ENCODE data around the gene SLC23A2. TPM values are rescaled to one million over a fixed set of nuclear protein-coding genes. Genes with fewer than 3 reads are reported as not detected.

SLC23A2 gene
- total RNA-seq, 1 experiment from 2014 or later = 22.3 TPM

DNA sequence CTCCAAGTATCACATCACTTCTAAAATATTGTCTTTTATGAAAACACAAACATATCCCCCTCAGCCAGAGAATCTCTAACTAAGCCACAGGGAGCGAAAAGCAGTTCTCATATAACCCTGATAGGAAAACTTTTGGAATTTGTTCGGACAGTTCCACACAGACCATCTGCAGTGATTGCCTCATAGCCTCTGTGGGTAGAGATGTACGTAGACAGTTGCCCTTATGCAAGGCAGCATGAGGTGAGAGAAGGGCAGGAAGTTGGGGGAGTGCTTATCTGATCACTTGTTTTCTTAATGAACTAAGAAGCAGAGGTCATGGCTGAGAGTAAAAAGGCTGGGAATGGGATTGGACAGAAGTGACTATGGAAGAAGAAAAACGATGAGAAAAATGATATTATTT lies 39.6 kb downstream of the SLC23A2 start:
- no peak overlapping the region for H3K4me3 ChIP-seq
- peaks cover 3% of the 10 kb centered on the region; the same call in 1 of the 2 replicates for H4K20me1 ChIP-seq (ENCODE audit: insufficient read depth)
- intact Hi-C loops (cut with micrococcal nuclease; ENCODE audit: unreplicated experiment) = no loop called here
- CTCF ChIA-PET = no interaction called here
- H3K27ac ChIP-seq = no peak overlapping the region
- POLR2A ChIA-PET (ENCODE audit: unreplicated experiment) = no interaction called here
- H3K27me3 ChIP-seq (ENCODE audit: insufficient read depth, low read depth) = no peaks in the 10 kb centered on the region
- H3K9me3 ChIP-seq (ENCODE audit: insufficient read depth, low read depth) = no peaks in the 10 kb centered on the region
- peaks cover 12% of the 10 kb centered on the region for H3K79me2 ChIP-seq (ENCODE audit: low read depth)
- no peaks in the 10 kb centered on the region for H3K4me1 ChIP-seq (replicated peaks; ENCODE audit: insufficient read depth)
- TF ChIP-seq, protein P1, sequence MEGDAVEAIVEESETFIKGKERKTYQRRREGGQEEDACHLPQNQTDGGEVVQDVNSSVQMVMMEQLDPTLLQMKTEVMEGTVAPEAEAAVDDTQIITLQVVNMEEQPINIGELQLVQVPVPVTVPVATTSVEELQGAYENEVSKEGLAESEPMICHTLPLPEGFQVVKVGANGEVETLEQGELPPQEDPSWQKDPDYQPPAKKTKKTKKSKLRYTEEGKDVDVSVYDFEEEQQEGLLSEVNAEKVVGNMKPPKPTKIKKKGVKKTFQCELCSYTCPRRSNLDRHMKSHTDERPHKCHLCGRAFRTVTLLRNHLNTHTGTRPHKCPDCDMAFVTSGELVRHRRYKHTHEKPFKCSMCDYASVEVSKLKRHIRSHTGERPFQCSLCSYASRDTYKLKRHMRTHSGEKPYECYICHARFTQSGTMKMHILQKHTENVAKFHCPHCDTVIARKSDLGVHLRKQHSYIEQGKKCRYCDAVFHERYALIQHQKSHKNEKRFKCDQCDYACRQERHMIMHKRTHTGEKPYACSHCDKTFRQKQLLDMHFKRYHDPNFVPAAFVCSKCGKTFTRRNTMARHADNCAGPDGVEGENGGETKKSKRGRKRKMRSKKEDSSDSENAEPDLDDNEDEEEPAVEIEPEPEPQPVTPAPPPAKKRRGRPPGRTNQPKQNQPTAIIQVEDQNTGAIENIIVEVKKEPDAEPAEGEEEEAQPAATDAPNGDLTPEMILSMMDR (conservative IDR thresholded peaks at IDR 0.05) = no peak
- TF ChIP-seq EZH2 (IDR thresholded peaks at IDR 0.05; ENCODE audit: low read depth) = no peak
- DNase-seq = no peak
- no TSS peak for BruUV-seq (replicated peaks)
- no peak overlapping the region for H3K4me2 ChIP-seq
- H2AFZ ChIP-seq = no peak overlapping the region
- H3F3A ChIP-seq (ENCODE audit: insufficient read depth, low read depth) = peaks cover 2% of the 10 kb centered on the region; the same call in 1 of the 2 replicates
- no peaks in the 10 kb centered on the region for H3K36me3 ChIP-seq (ENCODE audit: low read depth)
- no peaks in the 10 kb centered on the region for H3K9me2 ChIP-seq (ENCODE audit: insufficient read depth)

DNA sequence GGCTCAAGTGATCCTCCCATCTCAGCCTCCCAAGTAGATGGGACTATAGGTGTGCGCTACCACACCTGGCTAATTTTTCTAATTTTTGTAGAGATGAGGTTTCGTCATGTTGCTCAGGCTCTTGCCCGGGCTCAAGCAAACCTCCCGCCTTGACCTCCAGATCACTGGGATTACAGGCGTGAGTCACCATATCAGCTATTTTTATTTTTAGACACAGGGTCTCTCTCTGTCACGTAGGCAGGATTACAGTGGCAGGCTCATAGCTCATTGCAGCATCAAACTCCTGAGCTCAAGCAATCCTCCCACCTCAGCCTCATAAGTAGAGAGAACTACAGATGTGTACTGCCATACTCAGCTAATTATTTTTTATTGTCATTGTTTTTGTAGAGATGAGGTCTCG lies 41.7 kb downstream of the SLC23A2 start:
- POLR2A ChIA-PET (ENCODE audit: unreplicated experiment) = no interaction called here

DNA sequence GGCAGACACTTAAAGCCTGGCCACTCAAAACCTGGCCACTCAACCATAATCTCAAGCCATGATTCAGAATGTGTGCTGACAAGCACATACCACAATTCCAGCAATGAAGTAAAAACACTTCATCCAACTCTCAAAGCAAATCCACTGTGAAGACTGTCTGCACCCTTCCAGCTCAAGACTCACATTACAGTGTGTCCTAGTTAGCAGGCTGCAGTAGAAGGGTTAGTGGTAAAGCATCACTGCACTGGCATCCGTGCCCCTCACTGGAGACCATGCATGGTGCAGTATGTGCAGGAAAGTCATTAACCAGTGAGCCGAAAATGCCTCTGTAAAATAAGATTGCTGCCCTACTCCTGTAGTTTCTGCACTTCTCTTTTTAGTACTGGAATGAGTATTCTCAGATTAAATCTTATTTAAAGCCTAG lies 43.4 kb downstream of the SLC23A2 start:
- intact Hi-C loops (cut with micrococcal nuclease; ENCODE audit: unreplicated experiment) = loop anchor here (2.0 kb wide), 2 partner anchors 235 to 351 kb away; no protein-coding TSS in a partner anchor
- CTCF ChIA-PET = no interaction called here
- POLR2A ChIA-PET (ENCODE audit: unreplicated experiment) = interaction anchor here (0.6 kb wide), 1 partner anchor 160 kb away, joined by 7 read pairs; no protein-coding TSS in a partner anchor

More for the DNA sequence above, 41.7 kb downstream of the SLC23A2 start:
- no peaks in the 10 kb centered on the region for H3K9me3 ChIP-seq (ENCODE audit: insufficient read depth, low read depth)
- H3K4me3 ChIP-seq = no peak overlapping the region
- H3K27me3 ChIP-seq (ENCODE audit: insufficient read depth, low read depth) = no peaks in the 10 kb centered on the region
- H3K9me2 ChIP-seq (ENCODE audit: insufficient read depth) = no peaks in the 10 kb centered on the region
- BruUV-seq (replicated peaks) = no TSS peak
- H4K20me1 ChIP-seq (ENCODE audit: insufficient read depth) = peaks cover 3% of the 10 kb centered on the region; the same call in 1 of the 2 replicates
- no peaks in the 10 kb centered on the region for H3K4me1 ChIP-seq (replicated peaks; ENCODE audit: insufficient read depth)
- no peak overlapping the region for H3K27ac ChIP-seq
- DNase-seq = no peak
- peaks cover 6% of the 10 kb centered on the region; the same call in 1 of the 2 replicates for H3F3A ChIP-seq (ENCODE audit: insufficient read depth, low read depth)
- no peak overlapping the region for H3K4me2 ChIP-seq
- no peak overlapping the region for H2AFZ ChIP-seq
- no peak for TF ChIP-seq EZH2 (IDR thresholded peaks at IDR 0.05; ENCODE audit: low read depth)
- TF ChIP-seq, protein P1 (conservative IDR thresholded peaks at IDR 0.05) = no peak
- H3K36me3 ChIP-seq (ENCODE audit: low read depth) = no peaks in the 10 kb centered on the region
- intact Hi-C loops (cut with micrococcal nuclease; ENCODE audit: unreplicated experiment) = no loop called here
- CTCF ChIA-PET = interaction anchor here (0.5 kb wide), 1 partner anchor 63 kb away, joined by 4 read pairs; no protein-coding TSS in a partner anchor
- H3K79me2 ChIP-seq (ENCODE audit: low read depth) = peaks cover 12% of the 10 kb centered on the region

More for the DNA sequence above, 43.4 kb downstream of the SLC23A2 start:
- TF ChIP-seq, protein P1 (conservative IDR thresholded peaks at IDR 0.05) = no peak
- TF ChIP-seq EZH2 (IDR thresholded peaks at IDR 0.05; ENCODE audit: low read depth) = no peak
- H3K4me1 ChIP-seq (replicated peaks; ENCODE audit: insufficient read depth) = no peaks in the 10 kb centered on the region
- peaks cover 4% of the 10 kb centered on the region for H3K79me2 ChIP-seq (ENCODE audit: low read depth)
- BruUV-seq (replicated peaks) = no TSS peak
- H3K27me3 ChIP-seq (ENCODE audit: insufficient read depth, low read depth) = no peaks in the 10 kb centered on the region
- no peak overlapping the region for H2AFZ ChIP-seq
- H3K27ac ChIP-seq = no peak overlapping the region
- H3F3A ChIP-seq (ENCODE audit: insufficient read depth, low read depth) = peaks cover 6% of the 10 kb centered on the region; the same call in 1 of the 2 replicates
- DNase-seq = no peak
- no peak overlapping the region for H3K4me2 ChIP-seq
- no peak overlapping the region for H3K4me3 ChIP-seq
- no peaks in the 10 kb centered on the region for H3K9me3 ChIP-seq (ENCODE audit: insufficient read depth, low read depth)
- H3K9me2 ChIP-seq (ENCODE audit: insufficient read depth) = no peaks in the 10 kb centered on the region
- H3K36me3 ChIP-seq (ENCODE audit: low read depth) = no peaks in the 10 kb centered on the region
- no peaks in the 10 kb centered on the region; the same call in 1 of the 2 replicates for H4K20me1 ChIP-seq (ENCODE audit: insufficient read depth)

Measured in PC-9 (cell line).